GM04504 (cell line): ENCODE results near the gene CHMP1B.

Experiments used
- DNase-seq: peaks from one replicate; pipeline ENCODE4 v3.0.0-alpha.2; 2012; ENCODE audit warnings: low read depth

Gene CHMP1B

GRCh38 chr18:11851146-11851805 is at the start of gene CHMP1B:
CHMP1B (plus strand) TSS chr18:11851413; CDS start chr18:11851512, 99 bp downstream.
- peak; percentile 92 for DNase-seq

GRCh38 chr18:11801573-11801972 is 49.6 kb upstream of the CHMP1B start:
- no peak for DNase-seq

GRCh38 chr18:11802158-11802557 is 49.1 kb upstream of the CHMP1B start:
- no peak for DNase-seq

- DNase-seq = no peak
These were observed 48.6 kb upstream of the CHMP1B start for GRCh38 chr18:11802586-11802985.

- DNase-seq = no peak
These were observed 44.0 kb upstream of the CHMP1B start for GRCh38 chr18:11807233-11807632.

- DNase-seq = no peak
These were observed 43.0 kb upstream of the CHMP1B start for GRCh38 chr18:11808001-11808855.

GRCh38 chr18:11809895-11810294 is 41.3 kb upstream of the CHMP1B start:
- DNase-seq = no peak

GRCh38 chr18:11810379-11810778 is 40.8 kb upstream of the CHMP1B start:
- no peak for DNase-seq

GRCh38 chr18:11811009-11811408 is 40.2 kb upstream of the CHMP1B start:
- no peak for DNase-seq

GRCh38 chr18:11817229-11817628 is 34.0 kb upstream of the CHMP1B start:
- DNase-seq = no peak

GRCh38 chr18:11818486-11819203 is 32.6 kb upstream of the CHMP1B start:
- DNase-seq = no peak

- DNase-seq = no peak
These were observed 31.3 kb upstream of the CHMP1B start for GRCh38 chr18:11819938-11820337.

GRCh38 chr18:11820697-11821096 is 30.5 kb upstream of the CHMP1B start:
- no peak for DNase-seq

- DNase-seq = no peak
These were observed 30.0 kb upstream of the CHMP1B start for GRCh38 chr18:11821208-11821607.

- no peak for DNase-seq
These were observed 29.5 kb upstream of the CHMP1B start for GRCh38 chr18:11821643-11822237.

GRCh38 chr18:11823545-11823944 is 27.7 kb upstream of the CHMP1B start:
- no peak for DNase-seq

- DNase-seq = no peak
These were observed 24.4 kb upstream of the CHMP1B start for GRCh38 chr18:11826836-11827235.

GRCh38 chr18:11828786-11829432 is 22.3 kb upstream of the CHMP1B start:
- DNase-seq = no peak

GRCh38 chr18:11830585-11830984 is 20.6 kb upstream of the CHMP1B start:
- no peak for DNase-seq

GRCh38 chr18:11831921-11832320 is 19.3 kb upstream of the CHMP1B start:
- DNase-seq = no peak

- DNase-seq = no peak
These were observed 16.4 kb upstream of the CHMP1B start for GRCh38 chr18:11834772-11835171.

GRCh38 chr18:11839556-11839955 is 11.7 kb upstream of the CHMP1B start:
- DNase-seq = no peak
